OCI-LY7 (cell line): Measurements from ENCODE around the gene RTCA. TPM values are rescaled to one million over a fixed set of nuclear protein-coding genes. Genes with fewer than 3 reads are reported as not detected.

Experiments used
- BruUV-seq: library from RNA; stranded (reverse); fragments of 400-500 nt; replicated peaks from 2 replicates; lab custom pipeline; 2021; lab: Mats Ljungman, UMichigan
- CTCF ChIA-PET: fragments of 300-600 bp; sonication (Branson Sonifier 250); formaldehyde crosslinking; loops from one replicate; lab custom pipeline; 2022; ENCODE audit warnings: antibody characterized with exemption; ENCODE audit not compliant: unreplicated experiment; lab: Charles Lee
- POLR2A ChIA-PET: fragments of 300-600 bp; sonication (Branson Sonifier 250); formaldehyde crosslinking; loops from one replicate; lab custom pipeline; 2022; ENCODE audit warnings: antibody characterized with exemption; lab: Charles Lee
- DNase-seq: peaks from one replicate; pipeline ENCODE4 v3.0.0-alpha.2; 2015; ENCODE audit warnings: low spot score
- H2AFZ ChIP-seq: fragments of 200-600 bp; sonication (generic), shearing (Covaris generic); 2 replicates; pipeline ENCODE4 v1.6.1; 2014; ENCODE audit warnings: mild to moderate bottlenecking, antibody characterized with exemption, low read length, moderate library complexity
- H3K27ac ChIP-seq: fragments of 200-600 bp; sonication (generic); 2 replicates; pipeline ENCODE4 v1.5.1; 2014; ENCODE audit warnings: mixed run types, low read depth, mild to moderate bottlenecking, moderate library complexity, low read length, inconsistent platforms; ENCODE audit not compliant: poor library complexity, severe bottlenecking
- H3K36me3 ChIP-seq: fragments of 200-600 bp; sonication (generic); 2 replicates; pipeline ENCODE4 v1.6.1; 2014; ENCODE audit warnings: mild to moderate bottlenecking, antibody characterized with exemption, low read length, moderate library complexity, mixed read lengths; ENCODE audit not compliant: insufficient read depth
- H3K4me1 ChIP-seq: fragments of 200-600 bp; sonication (generic); 2 replicates; pipeline ENCODE4 v1.5.1; 2014; ENCODE audit warnings: mild to moderate bottlenecking, low read length; ENCODE audit not compliant: insufficient read depth, poor library complexity, severe bottlenecking
- H3K4me2 ChIP-seq: fragments of 200-600 bp; sonication (generic); 2 replicates; pipeline ENCODE4 v1.6.1; 2014; ENCODE audit warnings: mild to moderate bottlenecking, low read length
- H3K4me3 ChIP-seq: fragments of 200-600 bp; sonication (generic); 2 replicates; pipeline ENCODE4 v1.5.1; 2014; ENCODE audit warnings: mild to moderate bottlenecking, low read depth, low read length; ENCODE audit not compliant: poor library complexity, severe bottlenecking
- H3K79me2 ChIP-seq: fragments of 200-600 bp; sonication (generic); 2 replicates; pipeline ENCODE4 v1.6.1; 2016; ENCODE audit warnings: low read depth, mild to moderate bottlenecking, low read length, moderate library complexity, mixed read lengths; ENCODE audit not compliant: insufficient read depth
- H3K9me2 ChIP-seq: fragments of 200-600 bp; sonication (generic); 2 replicates; pipeline ENCODE4 v1.6.1; 2016; ENCODE audit warnings: mild to moderate bottlenecking, low read length, mixed read lengths; ENCODE audit not compliant: insufficient read depth
- H3K9me3 ChIP-seq: fragments of 200-600 bp; sonication (generic); 2 replicates; pipeline ENCODE4 v1.6.1; 2014; ENCODE audit warnings: mild to moderate bottlenecking, mixed run types, low read length, mixed read lengths
- H4K20me1 ChIP-seq: fragments of 200-600 bp; sonication (generic); 2 replicates; pipeline ENCODE4 v1.6.1; 2014; ENCODE audit warnings: mild to moderate bottlenecking, antibody characterized with exemption, low read length, moderate library complexity, mixed read lengths; ENCODE audit not compliant: insufficient read depth
- EZH2phosphoT487 ChIP-seq: fragments of 200-600 bp; sonication (generic); IDR thresholded peaks from 2 replicates; pipeline ENCODE4 v1.6.1; 2018; ENCODE audit warnings: low read depth, borderline replicate concordance, mild to moderate bottlenecking, mixed run types, antibody characterized with exemption, low read length, moderate library complexity, mixed read lengths
- intact Hi-C: fragments of 100-400 bp; cut with micrococcal nuclease; formaldehyde crosslinking; loops from one replicate; pipeline ENCODE4 v1.10.0; 2022; ENCODE audit not compliant: unreplicated experiment
- total RNA-seq, 2 experiments: library from RNA; depleted of rRNA in 1 of 2; stranded (reverse); fragments of >200 nt in 1 of 2; shearing (Covaris generic) in 1 of 2; gene quantifications; 2 replicates each; pipeline ENCODE4 v1.2.3, GENCODE V29; 2014 to 2022
- TF ChIP-seq, protein P1 (sequence below): fragments of 200-600 bp; sonication (generic); conservative IDR thresholded peaks from 2 replicates; pipeline ENCODE4 v1.5.1; 2014; ENCODE audit warnings: mild to moderate bottlenecking, antibody characterized with exemption, low read length, moderate library complexity, mixed read lengths

RTCA gene
- total RNA-seq, 2 experiments from 2014 or later: 25.9 to 42.7 TPM

- H3K4me3 ChIP-seq: no peak overlapping the region
- no TSS peak for BruUV-seq
- no peaks in the 10 kb centered on the region for H4K20me1 ChIP-seq
- H3K27ac ChIP-seq: no peak overlapping the region
- H3K9me3 ChIP-seq: no peaks in the 10 kb centered on the region
- H3K79me2 ChIP-seq: peaks cover 17% of the 10 kb centered on the region; the same call in 1 of the 2 replicates
- POLR2A ChIA-PET: interaction anchor here (0.5 kb wide), 1 partner anchor 147 kb away, joined by 3 read pairs; no protein-coding TSS in a partner anchor
- no peak overlapping the region for H3K4me2 ChIP-seq
- peaks cover 33% of the 10 kb centered on the region for H3K36me3 ChIP-seq
- DNase-seq: no peak
- H3K4me1 ChIP-seq: no peaks in the 10 kb centered on the region
- H3K9me2 ChIP-seq: no peaks in the 10 kb centered on the region
- CTCF ChIA-PET: no interaction called here
- TF ChIP-seq, protein P1, sequence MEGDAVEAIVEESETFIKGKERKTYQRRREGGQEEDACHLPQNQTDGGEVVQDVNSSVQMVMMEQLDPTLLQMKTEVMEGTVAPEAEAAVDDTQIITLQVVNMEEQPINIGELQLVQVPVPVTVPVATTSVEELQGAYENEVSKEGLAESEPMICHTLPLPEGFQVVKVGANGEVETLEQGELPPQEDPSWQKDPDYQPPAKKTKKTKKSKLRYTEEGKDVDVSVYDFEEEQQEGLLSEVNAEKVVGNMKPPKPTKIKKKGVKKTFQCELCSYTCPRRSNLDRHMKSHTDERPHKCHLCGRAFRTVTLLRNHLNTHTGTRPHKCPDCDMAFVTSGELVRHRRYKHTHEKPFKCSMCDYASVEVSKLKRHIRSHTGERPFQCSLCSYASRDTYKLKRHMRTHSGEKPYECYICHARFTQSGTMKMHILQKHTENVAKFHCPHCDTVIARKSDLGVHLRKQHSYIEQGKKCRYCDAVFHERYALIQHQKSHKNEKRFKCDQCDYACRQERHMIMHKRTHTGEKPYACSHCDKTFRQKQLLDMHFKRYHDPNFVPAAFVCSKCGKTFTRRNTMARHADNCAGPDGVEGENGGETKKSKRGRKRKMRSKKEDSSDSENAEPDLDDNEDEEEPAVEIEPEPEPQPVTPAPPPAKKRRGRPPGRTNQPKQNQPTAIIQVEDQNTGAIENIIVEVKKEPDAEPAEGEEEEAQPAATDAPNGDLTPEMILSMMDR: no peak
- TF ChIP-seq EZH2phosphoT487: no peak
- H2AFZ ChIP-seq: no peak overlapping the region
- intact Hi-C loops: no loop called here
Measured at GRCh38 chr1:100240631-100241030, 25.4 kb upstream of the RTCA start.

GRCh38 chr1:100246738-100247137 is 19.3 kb upstream of the RTCA start:
- Histone ChIP-seq H3K9me2 (no peaks in the 10 kb centered on the region), H3K4me1 (peaks cover 14% of the 10 kb centered on the region), H3K9me3 (no peaks in the 10 kb centered on the region), H3K27ac (no peak overlapping the region), H3K4me3 (no peak overlapping the region), H2AFZ (no peak overlapping the region), H3K4me2 (peak overlapping the region; percentile 21; the same call in 1 of the 2 replicates), H3K79me2 (peaks cover 38% of the 10 kb centered on the region; the same call in 1 of the 2 replicates), H3K36me3 (0 out of 2 replicates have a peak, but pooled peaks cover 2% of the 10 kb centered on the region), H4K20me1 (0 out of 2 replicates have a peak, but pooled peaks cover 3% of the 10 kb centered on the region)
- ChIA-PET CTCF (no interaction called here), POLR2A (interaction anchor here (0.7 to 0.8 kb wide), 3 partner anchors 9 to 859 kb away, joined by 3 to 9 read pairs (median 3); no protein-coding TSS in a partner anchor)
- intact Hi-C loops: loop anchor here (5.0 kb wide), 1 partner anchor 106 kb away; the partner anchor contains the start of gene CDC14A
- no peak for TF ChIP-seq EZH2phosphoT487
- TF ChIP-seq, protein P1: no peak
- BruUV-seq: no TSS peak
- no peak for DNase-seq

DNA sequence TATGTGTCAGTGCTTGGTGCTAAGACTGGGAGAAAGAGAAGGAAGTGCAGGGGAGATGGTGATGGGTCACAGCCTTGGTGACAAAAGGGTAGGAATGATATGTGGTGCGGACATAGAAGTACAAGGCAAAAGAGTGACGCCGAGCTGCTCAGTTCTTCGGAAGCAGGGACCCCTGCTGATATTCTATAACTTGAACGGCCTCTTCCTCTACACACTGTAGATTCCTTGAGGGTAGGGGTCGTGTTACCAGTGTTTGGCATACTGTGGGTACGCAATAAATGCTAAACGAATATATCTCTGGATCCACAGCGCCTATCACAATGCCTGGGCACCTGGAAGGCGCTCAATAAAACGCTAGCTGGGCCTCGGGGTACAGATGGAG is 16.9 kb upstream of the RTCA start:
- DNase-seq: peak; percentile 10
- Histone ChIP-seq H3K4me3 (peak overlapping the region; percentile 74), H3K36me3 (0 out of 2 replicates have a peak, but pooled peaks cover 1% of the 10 kb centered on the region), H3K4me1 (peaks cover 14% of the 10 kb centered on the region), H3K4me2 (peak overlapping the region; percentile 93), H3K79me2 (peaks cover 23% of the 10 kb centered on the region; the same call in 1 of the 2 replicates), H3K27ac (peak overlapping the region; percentile 4), H4K20me1 (0 out of 2 replicates have a peak, but pooled peaks cover 3% of the 10 kb centered on the region), H2AFZ (peak overlapping the region; percentile 96; the same call in 1 of the 2 replicates), H3K9me3 (no peaks in the 10 kb centered on the region), H3K9me2 (no peaks in the 10 kb centered on the region)
- BruUV-seq: TSS peak; percentile 84
- intact Hi-C loops: loop anchor here (1.0 to 5.0 kb wide), 3 partner anchors 17 to 116 kb away; partner anchors contain the start of genes CDC14A, RTCA, SASS6 and TRMT13
- CTCF ChIA-PET: no interaction called here
- TF ChIP-seq, protein P1: no peak
- TF ChIP-seq EZH2phosphoT487: no peak
- POLR2A ChIA-PET: interaction anchor here (0.8 to 4.0 kb wide), 8 partner anchors 10 to 646 kb away, joined by 3 to 47 read pairs (median 4); partner anchors contain the start of genes EXTL2, RTCA and SLC35A3
